Left ventricle myocardium inferior (tissue), 1 donor: ENCODE measurements around the gene DLST. TPM values are rescaled to one million over a fixed set of nuclear protein-coding genes. Genes with fewer than 3 reads are reported as not detected.

Source experiments
- DNase-seq: peaks from one replicate; pipeline ENCODE4 v3.0.0-alpha.2; 2020
- H3K27ac ChIP-seq: fragments of 200-600 bp; replicated peaks from 2 replicates; pipeline ENCODE4 v1.8.0; 2021
- H3K27me3 ChIP-seq: fragments of 200-600 bp; 2 replicates; pipeline ENCODE4 v1.8.0; 2021; ENCODE audit warnings: low read depth
- H3K36me3 ChIP-seq: fragments of 200-600 bp; 2 replicates; pipeline ENCODE4 v1.8.0; 2021
- H3K4me1 ChIP-seq: fragments of 200-600 bp; 2 replicates; pipeline ENCODE4 v1.8.0; 2021
- H3K4me3 ChIP-seq: fragments of 200-600 bp; 2 replicates; pipeline ENCODE4 v1.8.0; 2021; ENCODE audit warnings: mild to moderate bottlenecking, moderate library complexity
- H3K9me3 ChIP-seq: fragments of 200-600 bp; replicated peaks from 2 replicates; pipeline ENCODE4 v1.8.0; 2021
- intact Hi-C: fragments of 100-400 bp; cut with micrococcal nuclease; formaldehyde crosslinking; loops from one replicate; pipeline ENCODE4 v1.11.0; 2022
- total RNA-seq: library from RNA; stranded (reverse); fragmentation: NEBNext Ultra II Directional; extraction: Animal tissue kit (Norgen Biotek cat#: 25700); gene quantifications from one replicate; pipeline ENCODE4 v1.2.1, GENCODE V29; 2021
- TF ChIP-seq, protein P1 (sequence below): fragments of 200-600 bp; IDR thresholded peaks from 2 replicates; pipeline ENCODE4 v1.8.0; 2021; ENCODE audit warnings: antibody characterized with exemption, mild to moderate bottlenecking, borderline replicate concordance
- donor health status: DM: no; HTN: yes; CAD: no; lungs with severe emphysema.

The DLST gene
- total RNA-seq, 1 donor from 2014 or later, result 230 TPM

DNA sequence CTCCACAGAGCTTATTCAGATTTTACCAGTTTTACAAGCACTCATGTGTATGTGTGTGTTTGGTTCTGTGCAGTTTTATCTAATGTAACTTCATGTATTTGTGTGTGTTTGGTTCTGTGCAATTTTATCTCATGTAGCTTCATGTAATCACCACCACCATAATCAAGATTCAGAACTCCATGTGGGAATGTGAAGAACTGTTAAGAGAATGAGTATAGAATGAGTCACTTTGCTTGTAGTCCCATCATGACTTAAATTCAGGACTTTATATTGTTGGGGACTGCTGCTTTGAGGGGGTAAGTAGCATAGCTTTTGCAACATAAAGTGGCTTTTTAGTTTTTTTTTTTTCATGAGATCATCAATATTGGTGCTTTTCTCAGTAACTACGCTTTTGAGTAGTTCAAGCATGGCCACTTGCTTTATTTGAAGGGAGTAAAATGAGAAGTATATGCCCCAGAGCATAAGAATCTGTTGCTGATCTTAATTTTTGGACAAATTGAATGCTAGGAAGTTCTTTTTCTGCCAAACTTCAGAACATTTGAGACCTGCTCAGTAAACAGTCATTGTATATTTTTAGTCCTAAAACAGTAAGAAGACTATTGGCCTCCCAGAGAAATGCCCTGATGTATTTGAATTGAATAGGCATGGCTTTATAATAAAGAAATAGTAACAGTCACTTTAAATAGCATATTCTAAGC is 34.6 kb upstream of the DLST start:
- Histone ChIP-seq H3K27ac (no peak overlapping the region), H3K27me3 (no peaks in the 10 kb centered on the region), H3K36me3 (no peaks in the 10 kb centered on the region), H3K9me3 (no peaks in the 10 kb centered on the region), H3K4me3 (no peak overlapping the region), H3K4me1 (no peaks in the 10 kb centered on the region)
- intact Hi-C loops, result no loop called here
- DNase-seq, result no peak
- TF ChIP-seq, protein P1, sequence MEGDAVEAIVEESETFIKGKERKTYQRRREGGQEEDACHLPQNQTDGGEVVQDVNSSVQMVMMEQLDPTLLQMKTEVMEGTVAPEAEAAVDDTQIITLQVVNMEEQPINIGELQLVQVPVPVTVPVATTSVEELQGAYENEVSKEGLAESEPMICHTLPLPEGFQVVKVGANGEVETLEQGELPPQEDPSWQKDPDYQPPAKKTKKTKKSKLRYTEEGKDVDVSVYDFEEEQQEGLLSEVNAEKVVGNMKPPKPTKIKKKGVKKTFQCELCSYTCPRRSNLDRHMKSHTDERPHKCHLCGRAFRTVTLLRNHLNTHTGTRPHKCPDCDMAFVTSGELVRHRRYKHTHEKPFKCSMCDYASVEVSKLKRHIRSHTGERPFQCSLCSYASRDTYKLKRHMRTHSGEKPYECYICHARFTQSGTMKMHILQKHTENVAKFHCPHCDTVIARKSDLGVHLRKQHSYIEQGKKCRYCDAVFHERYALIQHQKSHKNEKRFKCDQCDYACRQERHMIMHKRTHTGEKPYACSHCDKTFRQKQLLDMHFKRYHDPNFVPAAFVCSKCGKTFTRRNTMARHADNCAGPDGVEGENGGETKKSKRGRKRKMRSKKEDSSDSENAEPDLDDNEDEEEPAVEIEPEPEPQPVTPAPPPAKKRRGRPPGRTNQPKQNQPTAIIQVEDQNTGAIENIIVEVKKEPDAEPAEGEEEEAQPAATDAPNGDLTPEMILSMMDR, result no peak

DNA sequence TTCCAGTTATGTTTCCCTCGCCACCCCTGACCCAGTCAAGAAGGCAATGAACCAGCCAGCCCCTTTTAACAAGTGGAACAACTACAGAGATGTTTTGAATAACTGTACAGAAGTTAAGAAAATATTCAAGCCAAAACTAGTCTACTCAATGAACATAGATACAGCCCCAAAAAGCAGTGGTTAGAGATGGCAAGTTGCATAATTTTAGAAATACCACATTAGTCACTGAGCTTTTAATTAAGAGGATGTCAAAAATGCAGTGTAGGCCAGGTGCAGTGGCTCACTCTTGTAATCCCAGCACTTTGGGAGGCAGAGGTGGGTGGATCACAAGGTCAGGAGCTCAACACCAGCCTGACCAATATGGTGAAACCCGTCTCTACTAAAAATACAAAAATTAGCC is 32.9 kb upstream of the DLST start:
- Histone ChIP-seq H3K36me3 (no peaks in the 10 kb centered on the region), H3K4me1 (no peaks in the 10 kb centered on the region), H3K27ac (no peak overlapping the region), H3K4me3 (no peak overlapping the region), H3K9me3 (no peaks in the 10 kb centered on the region), H3K27me3 (no peaks in the 10 kb centered on the region)
- intact Hi-C loops, result no loop called here
- TF ChIP-seq, protein P1, result no peak
- DNase-seq, result no peak

DNA sequence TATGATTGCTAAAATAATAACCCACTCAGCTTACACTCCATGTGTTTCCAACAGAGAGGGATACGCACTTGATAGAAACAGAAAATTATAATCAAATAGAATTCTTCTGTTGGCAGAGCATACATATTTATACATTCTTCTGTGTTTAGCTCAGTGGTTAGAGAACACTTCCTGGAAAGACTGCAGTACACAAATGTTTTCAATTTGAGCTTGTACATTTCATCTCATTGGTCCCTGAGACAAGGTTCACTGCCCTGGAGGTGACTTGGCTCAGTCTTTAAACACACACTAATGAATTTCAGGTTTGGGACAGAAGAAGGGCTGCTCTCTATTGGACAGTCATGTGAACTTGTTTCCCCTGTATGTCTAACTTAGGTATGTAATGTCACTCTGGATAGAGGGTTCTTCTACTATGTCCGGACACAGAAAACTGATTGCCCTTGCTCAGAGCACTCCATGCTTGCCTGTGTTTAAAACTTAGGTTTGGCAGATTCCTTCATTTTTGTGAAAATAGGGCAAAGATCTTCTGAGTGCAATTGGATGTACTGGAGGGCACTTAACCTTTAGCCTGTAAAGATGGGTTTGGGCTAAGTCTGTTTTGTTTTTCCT is 28.7 kb upstream of the DLST start:
- no peak overlapping the region for H3K27ac ChIP-seq
- TF ChIP-seq, protein P1, result no peak
- H3K36me3 ChIP-seq, result no peaks in the 10 kb centered on the region
- DNase-seq, result no peak
- no peaks in the 10 kb centered on the region for H3K9me3 ChIP-seq
- no peak overlapping the region for H3K4me3 ChIP-seq
- peaks cover 9% of the 10 kb centered on the region for H3K4me1 ChIP-seq
- H3K27me3 ChIP-seq, result no peaks in the 10 kb centered on the region
- intact Hi-C loops, result no loop called here

DNA sequence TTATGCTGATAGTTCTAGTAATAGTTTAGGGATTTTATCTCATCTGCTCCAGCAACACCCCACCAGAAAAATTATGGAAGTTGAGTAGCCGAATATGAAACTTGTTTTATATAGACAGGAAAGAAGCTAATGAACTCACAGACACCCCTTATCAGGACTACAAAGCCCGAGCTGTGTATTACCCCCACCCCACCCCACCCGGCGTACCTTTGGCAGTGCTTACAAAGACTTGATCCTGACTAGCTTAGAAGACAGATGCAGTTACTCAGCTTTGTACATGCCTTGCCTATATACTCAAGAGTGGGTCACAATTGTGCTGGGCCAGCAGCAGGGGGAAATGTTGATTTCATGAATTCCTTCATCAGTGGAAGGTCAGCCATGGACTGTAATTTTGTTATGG is 28.1 kb upstream of the DLST start:
- intact Hi-C loops, result no loop called here
- Histone ChIP-seq H3K27me3 (no peaks in the 10 kb centered on the region), H3K4me1 (peaks cover 9% of the 10 kb centered on the region), H3K4me3 (no peak overlapping the region), H3K36me3 (no peaks in the 10 kb centered on the region), H3K27ac (no peak overlapping the region), H3K9me3 (no peaks in the 10 kb centered on the region)
- TF ChIP-seq, protein P1, result no peak
- DNase-seq, result no peak

DNA sequence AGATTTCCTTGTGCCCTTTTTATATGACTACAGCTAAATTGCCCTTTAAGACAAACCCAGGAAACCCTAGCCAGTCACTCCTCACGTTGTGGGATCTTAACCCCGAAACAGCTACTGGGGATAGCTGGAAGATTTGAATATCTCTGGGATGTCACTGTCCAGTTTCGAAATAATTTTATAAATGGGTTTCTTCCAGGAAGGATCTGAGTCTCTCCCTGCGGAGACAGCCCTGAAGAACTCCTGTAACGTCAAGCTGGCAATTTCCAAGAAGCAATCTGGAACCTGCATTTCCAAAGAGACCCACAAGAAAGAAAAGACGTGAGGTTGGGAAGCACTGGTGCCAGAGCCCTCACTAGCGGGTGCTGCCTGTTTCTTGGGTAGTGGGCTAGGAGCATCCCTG is 26.7 kb upstream of the DLST start:
- H3K36me3 ChIP-seq, result no peaks in the 10 kb centered on the region
- H3K9me3 ChIP-seq, result no peaks in the 10 kb centered on the region
- no peaks in the 10 kb centered on the region for H3K27me3 ChIP-seq
- H3K4me1 ChIP-seq, result peaks cover 9% of the 10 kb centered on the region
- TF ChIP-seq, protein P1, result no peak
- no peak for DNase-seq
- H3K27ac ChIP-seq, result no peak overlapping the region
- H3K4me3 ChIP-seq, result no peak overlapping the region
- intact Hi-C loops, result no loop called here
